ENCODE data around the gene AMELX. TPM values are rescaled to one million over a fixed set of nuclear protein-coding genes. Genes with fewer than 3 reads are reported as not detected.

Gene AMELX
- total and polyA plus RNA-seq, 2 of the 8 experiments (the other 6 are each of a cell fraction or from before 2014, with no cell fraction given), result not detected

DNA sequence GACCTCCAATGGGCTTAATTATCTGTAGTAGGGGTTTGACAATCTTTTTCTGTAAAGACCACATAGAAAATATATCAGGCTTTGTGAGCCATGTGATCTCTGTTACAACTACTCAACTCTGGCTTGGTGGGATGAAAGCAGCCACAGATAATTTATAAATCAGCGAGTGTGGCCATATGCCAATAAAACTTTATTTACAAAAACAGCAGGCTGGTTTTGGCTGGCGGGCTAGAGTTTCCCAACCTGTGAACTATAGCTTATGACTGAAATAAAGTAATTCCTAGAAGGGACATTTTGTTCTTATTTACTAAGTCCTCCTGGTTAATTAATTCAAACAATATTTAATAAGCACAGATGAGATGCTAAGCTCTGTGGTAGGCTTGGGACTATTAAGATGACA, 35.9 kb upstream of the AMELX start:
- FAIRE-seq (no peak), DNase-seq (ENCODE audit: low read depth in 1 of 2, low spot score in 2 of 2) (no peak)
- Histone ChIP-seq H3K79me1 (ENCODE audit: low read depth, low read length) (no peaks in the 10 kb centered on the region), H3K56ac (replicated peaks; ENCODE audit: insufficient read length, low read depth, low read length) (no peak overlapping the region), H2BK20ac (ENCODE audit: low read length) (no peak overlapping the region), H2BK12ac (ENCODE audit: low read depth, low read length) (no peak overlapping the region), H3K4me1 (replicated peaks in 1 of 4; ENCODE audit: control insufficient read depth in 3 of 4, insufficient read depth in 4 of 4, low read length in 3 of 4) (no peaks in the 10 kb centered on the region), H2BK5ac (ENCODE audit: low read depth, low read length) (no peak overlapping the region), H3K9me3 (ENCODE audit: insufficient read depth in 2 of 2, low read depth in 1 of 2, low read length in 1 of 2) (no peaks in the 10 kb centered on the region), H3K23me2 (ENCODE audit: low read depth, low read length) (no peaks in the 10 kb centered on the region), H3K4me2 (ENCODE audit: insufficient read depth in 1 of 2, low read depth in 2 of 2, low read length in 2 of 2) (no peak overlapping the region), H4K20me1 (replicated peaks in 1 of 2; ENCODE audit: control insufficient read depth in 1 of 2, insufficient read depth in 2 of 2, low read length in 2 of 2) (no peaks in the 10 kb centered on the region), H3K23ac (ENCODE audit: insufficient read length) (no peak overlapping the region), H3K36me3 (ENCODE audit: control insufficient read depth in 2 of 4, insufficient read depth in 4 of 4, low read length in 3 of 4) (no peaks in the 10 kb centered on the region), H2AFZ (ENCODE audit: low read length) (no peak overlapping the region), H3K27ac (ENCODE audit: low read depth, low read length) (no peak overlapping the region), H4K5ac (ENCODE audit: insufficient read length, low read depth, low read length) (no peak overlapping the region), H2BK15ac (ENCODE audit: low read length) (no peak overlapping the region), H3K4me3 (ENCODE audit: extremely low read depth in 1 of 4, insufficient read depth in 2 of 4, low read depth in 3 of 4, low read length in 4 of 4) (no peak overlapping the region), H4K8ac (ENCODE audit: extremely low read depth, insufficient read depth, low read length) (no peak overlapping the region), H4K91ac (replicated peaks; ENCODE audit: insufficient read length, low read length) (no peak overlapping the region), H3K14ac (ENCODE audit: insufficient read length) (no peak overlapping the region), H2BK120ac (replicated peaks; ENCODE audit: low read depth, low read length) (no peak overlapping the region), H3K27me3 (replicated peaks in 1 of 4; ENCODE audit: control insufficient read depth in 3 of 4, extremely low read depth in 1 of 4, insufficient read depth in 3 of 4, low read length in 3 of 4) (no peaks in the 10 kb centered on the region), H3K79me2 (ENCODE audit: control insufficient read depth in 1 of 2, insufficient read depth in 2 of 2, low read length in 2 of 2) (no peaks in the 10 kb centered on the region), H3K18ac (ENCODE audit: extremely low read depth, low read length) (no peak overlapping the region), H3K9ac (replicated peaks in 1 of 4; ENCODE audit: extremely low read depth in 1 of 4, low read depth in 3 of 4, low read length in 3 of 4) (no peak overlapping the region), H3K4ac (replicated peaks; ENCODE audit: insufficient read length, low read depth, low read length) (no peak overlapping the region), H2AK5ac (ENCODE audit: low read depth, low read length) (no peak overlapping the region)
- CTCF ChIA-PET (ENCODE audit: partially characterized antibody), result no interaction called here
- 74% methylated on average over 2 of the region's 2 CpGs; no CpG with 5 or more reads in 1 of the 2 experiments for WGBS, 2 experiments (ENCODE audit: extremely low coverage in 1 of 2, insufficient coverage in 1 of 2, insufficient read length in 1 of 2, insufficient replicate concordance in 2 of 2, low coverage in 1 of 2, low lambda C conversion rate in 2 of 2, missing lambda C conversion rate in 1 of 2)
- POLR2A ChIA-PET (ENCODE audit: partially characterized antibody), result no interaction called here
- no peak for TF ChIP-seq SIRT6 (IDR thresholded peaks at IDR 0.05; ENCODE audit: low read length)
- no peak for TF ChIP-seq EZH2 (IDR thresholded peaks at IDR 0.05; ENCODE audit: low read depth, low read length, severe bottlenecking)
- no peak for TF ChIP-seq MAX (IDR thresholded peaks at IDR 0.05)
- no peak for TF ChIP-seq BACH1 (IDR thresholded peaks at IDR 0.05; ENCODE audit: low read length)
- TF ChIP-seq JUN (IDR thresholded peaks at IDR 0.05; ENCODE audit: low read depth, low read length), result no peak
- TF ChIP-seq GTF2F1 (IDR thresholded peaks at IDR 0.05; ENCODE audit: borderline replicate concordance, low read depth, low read length), result no peak
- TF ChIP-seq, protein P1, sequence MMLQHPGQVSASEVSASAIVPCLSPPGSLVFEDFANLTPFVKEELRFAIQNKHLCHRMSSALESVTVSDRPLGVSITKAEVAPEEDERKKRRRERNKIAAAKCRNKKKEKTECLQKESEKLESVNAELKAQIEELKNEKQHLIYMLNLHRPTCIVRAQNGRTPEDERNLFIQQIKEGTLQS (IDR thresholded peaks at IDR 0.05; ENCODE audit: insufficient read depth, low read depth, low read length), result no peak
- no peak for TF ChIP-seq CTCF (IDR thresholded peaks at IDR 0.05; ENCODE audit: control extremely low read depth in 1 of 3, insufficient read depth in 1 of 3, low read depth in 1 of 3, low read length in 3 of 3)
- no peak for TF ChIP-seq ATF2 (IDR thresholded peaks at IDR 0.05; ENCODE audit: low read length)
- TF ChIP-seq YY1 (IDR thresholded peaks at IDR 0.05; ENCODE audit: low read depth, low read length), result no peak
